HepG2 (cell line): Measurements from ENCODE around the gene WDR70. TPM values are rescaled to one million over a fixed set of nuclear protein-coding genes. Genes with fewer than 3 reads are reported as not detected.
A peak's percentile ranks its signal among the peaks of the same experiment; 100 is the strongest.

ENCODE experiments used
- ATF4 ChIP-seq, 2 experiments: fragments of 450-650 bp in 1 of 2; sonication (generic) in 1 of 2; formaldehyde crosslinking; IDR thresholded peaks; 2 replicates each; pipeline versions ENCODE4 v1.5.0 to v1.8.0; 2020 to 2022; ENCODE audit warnings: mild to moderate bottlenecking in 1 of 2, missing genetic modification reagents in 1 of 2
- DNMT1 ChIP-seq: sonication (generic); formaldehyde crosslinking; IDR thresholded peaks from 2 replicates; pipeline ENCODE4 v1.5.1; 2020; ENCODE audit warnings: mild to moderate bottlenecking, missing genetic modification reagents
- EED ChIP-seq: sonication (generic); formaldehyde crosslinking; IDR thresholded peaks from 2 replicates; pipeline ENCODE4 v1.5.0; 2020; ENCODE audit warnings: mild to moderate bottlenecking, missing genetic modification reagents
- EP300 ChIP-seq, 3 experiments: sonication (generic) in 1 of 3; formaldehyde crosslinking in 1 of 3; IDR thresholded peaks; 2 replicates each; pipeline versions ENCODE4 v1.5.1 to v1.6.1; 2011 to 2020; ENCODE audit warnings: low read depth in 2 of 3, low read length in 2 of 3, borderline replicate concordance in 1 of 3, improper control_type of control experiment in 1 of 3, mild to moderate bottlenecking in 1 of 3, missing genetic modification reagents in 1 of 3, moderate library complexity in 1 of 3
- FOXA3 ChIP-seq: IDR thresholded peaks from 2 replicates; pipeline ENCODE4 v1.6.1; 2016; ENCODE audit warnings: missing genetic modification reagents, missing compliant biosample characterization
- FOXK2 ChIP-seq: fragments of 450-650 bp; IDR thresholded peaks from 2 replicates; pipeline ENCODE4 v1.6.1; 2016
- ISL2 ChIP-seq: sonication (generic); formaldehyde crosslinking; IDR thresholded peaks from 2 replicates; pipeline ENCODE4 v1.5.0; 2020; ENCODE audit warnings: missing genetic modification reagents
- KDM1A ChIP-seq: IDR thresholded peaks from 2 replicates; pipeline ENCODE4 v1.6.1; 2016; ENCODE audit warnings: missing compliant biosample characterization
- KDM6A ChIP-seq: IDR thresholded peaks from 2 replicates; pipeline ENCODE4 v1.6.1; 2016; ENCODE audit warnings: low read depth
- LCORL ChIP-seq, 2 experiments: fragments of 450-650 bp in 1 of 2; sonication (generic) in 1 of 2; formaldehyde crosslinking in 1 of 2; IDR thresholded peaks; 2 replicates each; pipeline versions ENCODE4 v1.5.0 to v1.6.1; 2017 to 2020; ENCODE audit warnings: antibody characterized with exemption in 1 of 2, missing genetic modification reagents in 1 of 2
- MAZ ChIP-seq, 2 experiments: sonication (generic) in 1 of 2; formaldehyde crosslinking in 1 of 2; IDR thresholded peaks; 2 replicates each; pipeline versions ENCODE4 v1.5.0 to v1.6.1; 2012 to 2020; ENCODE audit warnings: low read depth in 2 of 2, mild to moderate bottlenecking in 2 of 2, borderline replicate concordance in 1 of 2, improper control_type of control experiment in 1 of 2, low read length in 1 of 2, missing genetic modification reagents in 1 of 2, moderate library complexity in 1 of 2
- MED1 ChIP-seq: sonication (generic); formaldehyde crosslinking; IDR thresholded peaks from 2 replicates; pipeline ENCODE4 v1.4.0; 2020; ENCODE audit warnings: missing genetic modification reagents
- MEIS2 ChIP-seq: sonication (generic); formaldehyde crosslinking; IDR thresholded peaks from 2 replicates; pipeline ENCODE4 v1.9.0; 2021; ENCODE audit warnings: mild to moderate bottlenecking, missing genetic modification reagents
- MNT ChIP-seq: fragments of 450-650 bp; IDR thresholded peaks from 2 replicates; pipeline ENCODE4 v1.6.1; 2016
- PAXIP1 ChIP-seq: sonication (generic); formaldehyde crosslinking; conservative IDR thresholded peaks from 2 replicates; pipeline ENCODE4 v1.4.0; 2020; ENCODE audit warnings: mild to moderate bottlenecking, missing genetic modification reagents, moderate library complexity
- SMAD1 ChIP-seq: sonication (generic); formaldehyde crosslinking; IDR thresholded peaks from 2 replicates; pipeline ENCODE4 v1.4.0; 2020; ENCODE audit warnings: missing genetic modification reagents, low read depth, mild to moderate bottlenecking, borderline replicate concordance
- ZNF12 ChIP-seq: sonication (generic); formaldehyde crosslinking; IDR thresholded peaks from 2 replicates; pipeline ENCODE4 v1.5.0; 2020; ENCODE audit warnings: missing genetic modification reagents
- ZNF563 ChIP-seq: sonication (generic); formaldehyde crosslinking; IDR thresholded peaks from 2 replicates; pipeline ENCODE4 v1.8.0; 2022; ENCODE audit warnings: mild to moderate bottlenecking, moderate library complexity, missing genetic modification reagents
- ZNF792 ChIP-seq: IDR thresholded peaks from 2 replicates; pipeline ENCODE4 v1.6.1; 2016
- polyA plus RNA-seq, 8 experiments: library from polyadenylated mRNA; depleted of rRNA in 3 of 8; stranded (reverse) in 7 of 8; unstranded in 1 of 8; fragments of >200 nt; fragmentation: Illumina TruSeq in 4 of 8; extraction: Trizol in 4 of 8; gene quantifications; 2 replicates each; pipeline versions ENCODE4 v1.2.1 to v1.2.3, GENCODE V29; 2011 to 2016; ENCODE audit warnings: low read depth in 4 of 8, missing spikeins in 1 of 8, mixed read lengths in 1 of 8; ENCODE audit not compliant: insufficient read depth in 1 of 8
- total RNA-seq, 5 experiments: library from RNA; depleted of rRNA; stranded (reverse); fragments of >200 nt; fragmentation: Illumina TruSeq; extraction: Trizol; gene quantifications; 2 replicates each; pipeline ENCODE4 v1.2.3, GENCODE V29; 2016; ENCODE audit warnings: low read depth in 1 of 5
- TF ChIP-seq, protein P1 (sequence below): IDR thresholded peaks from 2 replicates; pipeline ENCODE4 v1.6.1; 2016; ENCODE audit warnings: missing genetic modification reagents, missing compliant biosample characterization

WDR70 gene
- total and polyA plus RNA-seq, 2 of the 13 experiments (the other 11 are each of a cell fraction or from before 2014, with no cell fraction given), result 14.6 to 30.6 TPM

- no peak for TF ChIP-seq DNMT1 (CRISPR knock-in tag)
- peak; percentile 87 for TF ChIP-seq MED1 (CRISPR knock-in tag)
- TF ChIP-seq, protein P1, sequence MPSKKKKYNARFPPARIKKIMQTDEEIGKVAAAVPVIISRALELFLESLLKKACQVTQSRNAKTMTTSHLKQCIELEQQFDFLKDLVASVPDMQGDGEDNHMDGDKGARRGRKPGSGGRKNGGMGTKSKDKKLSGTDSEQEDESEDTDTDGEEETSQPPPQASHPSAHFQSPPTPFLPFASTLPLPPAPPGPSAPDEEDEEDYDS (CRISPR knock-in tag), result peak; percentile 44; the same call in 1 of the 2 replicates
- TF ChIP-seq MAZ (IDR thresholded peaks at IDR 0.05; ENCODE audit: borderline replicate concordance, low read depth, low read length), result no peak
- 0 out of 2 replicates have a peak, but pooled peaks have one; percentile 29 for TF ChIP-seq MAZ (CRISPR knock-in tag; IDR thresholded peaks at IDR 0.05; ENCODE audit: low read depth)
- no peak for TF ChIP-seq ZNF563 (CRISPR knock-in tag)
- TF ChIP-seq SMAD1, result no peak
- peak; percentile 94 for TF ChIP-seq FOXA3 (CRISPR knock-in tag)
- TF ChIP-seq KDM1A, result peak; percentile 77
- peak; percentile 80 for TF ChIP-seq ISL2 (CRISPR knock-in tag)
- peak; percentile 46; the same call in 1 of the 2 replicates for TF ChIP-seq ZNF792 (CRISPR knock-in tag)
- TF ChIP-seq MNT, result peak; percentile 93
- peak; percentile 71; the same call in 1 of the 2 replicates for TF ChIP-seq FOXK2
- TF ChIP-seq ZNF12 (CRISPR knock-in tag), result no peak; the same call in 1 of the 2 replicates
- peak; percentile 86 for TF ChIP-seq KDM6A (CRISPR knock-in tag)
- TF ChIP-seq LCORL (IDR thresholded peaks at IDR 0.05), result no peak
- TF ChIP-seq LCORL (CRISPR knock-in tag; IDR thresholded peaks at IDR 0.05), result peak; percentile 70; the same call in 1 of the 2 replicates
- TF ChIP-seq PAXIP1 (CRISPR knock-in tag), result peak; percentile 97
- peak in 1 of 2 experiments; percentile 51; a peak in 2 of 4 replicates for TF ChIP-seq ATF4 (CRISPR knock-in tag; IDR thresholded peaks at IDR 0.05)
- TF ChIP-seq EP300 (IDR thresholded peaks at IDR 0.05; ENCODE audit: low read depth in 2 of 2, low read length in 2 of 2), result peak in 1 of 2 experiments; percentile 92; a peak in 2 of 4 replicates
- TF ChIP-seq EP300 (CRISPR knock-in tag; IDR thresholded peaks at IDR 0.05; ENCODE audit: borderline replicate concordance), result peak; percentile 91
- TF ChIP-seq EED (CRISPR knock-in tag), result no peak
- peak; percentile 40; the same call in 1 of the 2 replicates for TF ChIP-seq MEIS2 (CRISPR knock-in tag)
Observed at GRCh38 chr5:37717613-37718431, 338.7 kb downstream of the WDR70 start (continued).
